HepG2 (cell line): ENCODE results near the gene SGMS1. TPM values are rescaled to one million over a fixed set of nuclear protein-coding genes. Genes with fewer than 3 reads are reported as not detected.

Experiments used
- ATAD3A ChIP-seq: sonication (generic); formaldehyde crosslinking; IDR thresholded peaks from 2 replicates; pipeline ENCODE4 v1.4.0; 2020; ENCODE audit warnings: missing genetic modification reagents
- CBX1 ChIP-seq: IDR thresholded peaks from one replicate; pipeline ENCODE4 v1.6.1; 2016; ENCODE audit warnings: antibody characterized with exemption, low read depth
- GLI4 ChIP-seq: sonication (generic); formaldehyde crosslinking; IDR thresholded peaks from 2 replicates; pipeline ENCODE4 v1.5.1; 2020; ENCODE audit warnings: missing genetic modification reagents, mild to moderate bottlenecking, moderate library complexity, borderline replicate concordance
- GPN1 ChIP-seq: sonication (generic); formaldehyde crosslinking; IDR thresholded peaks from 2 replicates; pipeline ENCODE4 v1.5.1; 2020; ENCODE audit warnings: missing genetic modification reagents, borderline replicate concordance
- GTF3A ChIP-seq: sonication (generic); formaldehyde crosslinking; conservative IDR thresholded peaks from 2 replicates; pipeline ENCODE4 v1.4.0; 2020; ENCODE audit warnings: mild to moderate bottlenecking, missing genetic modification reagents
- HDAC1 ChIP-seq: sonication (generic); formaldehyde crosslinking; IDR thresholded peaks from 2 replicates; pipeline ENCODE4 v1.5.1; 2020; ENCODE audit warnings: mild to moderate bottlenecking, missing genetic modification reagents
- HOXA9 ChIP-seq: sonication (generic); formaldehyde crosslinking; IDR thresholded peaks from 2 replicates; pipeline ENCODE4 v1.8.1; 2022; ENCODE audit warnings: missing genetic modification reagents, mild to moderate bottlenecking, moderate library complexity, borderline replicate concordance
- PAX8 ChIP-seq: sonication (generic); formaldehyde crosslinking; IDR thresholded peaks from 2 replicates; pipeline ENCODE4 v1.8.0; 2022; ENCODE audit warnings: mild to moderate bottlenecking, missing genetic modification reagents, borderline replicate concordance
- RXRB ChIP-seq: IDR thresholded peaks from 2 replicates; pipeline ENCODE4 v1.6.1; 2016; ENCODE audit warnings: borderline replicate concordance, missing genetic modification reagents, missing compliant biosample characterization
- SNAI1 ChIP-seq: sonication (generic); formaldehyde crosslinking; IDR thresholded peaks from 2 replicates; pipeline ENCODE4 v1.5.0; 2020; ENCODE audit warnings: mild to moderate bottlenecking, missing genetic modification reagents, borderline replicate concordance
- SP4 ChIP-seq: sonication (generic); formaldehyde crosslinking; IDR thresholded peaks from 2 replicates; pipeline ENCODE4 v1.8.1; 2023; ENCODE audit warnings: mild to moderate bottlenecking, missing genetic modification reagents
- ZFP1 ChIP-seq: IDR thresholded peaks from 2 replicates; pipeline ENCODE4 v1.6.1; 2016
- ZFP62 ChIP-seq: sonication (generic); formaldehyde crosslinking; IDR thresholded peaks from 2 replicates; pipeline ENCODE4 v1.4.0; 2020; ENCODE audit warnings: missing genetic modification reagents
- ZNF326 ChIP-seq: sonication (generic); formaldehyde crosslinking; IDR thresholded peaks from 2 replicates; pipeline ENCODE4 v1.4.0; 2020; ENCODE audit warnings: missing genetic modification reagents, borderline replicate concordance
- polyA plus RNA-seq, 8 experiments: library from polyadenylated mRNA; depleted of rRNA in 3 of 8; stranded (reverse) in 7 of 8; unstranded in 1 of 8; fragments of >200 nt; fragmentation: Illumina TruSeq in 4 of 8; extraction: Trizol in 4 of 8; gene quantifications; 2 replicates each; pipeline versions ENCODE4 v1.2.1 to v1.2.3, GENCODE V29; 2011 to 2016; ENCODE audit warnings: low read depth in 4 of 8, missing spikeins in 1 of 8, mixed read lengths in 1 of 8; ENCODE audit not compliant: insufficient read depth in 1 of 8
- total RNA-seq, 5 experiments: library from RNA; depleted of rRNA; stranded (reverse); fragments of >200 nt; fragmentation: Illumina TruSeq; extraction: Trizol; gene quantifications; 2 replicates each; pipeline ENCODE4 v1.2.3, GENCODE V29; 2016; ENCODE audit warnings: low read depth in 1 of 5
- TF ChIP-seq, protein P1 (sequence below): sonication (generic); formaldehyde crosslinking; IDR thresholded peaks from 2 replicates; pipeline ENCODE4 v1.5.1; 2020; ENCODE audit warnings: missing genetic modification reagents, mild to moderate bottlenecking, borderline replicate concordance
- TF ChIP-seq, protein P2 (sequence below): IDR thresholded peaks from 2 replicates; pipeline ENCODE4 v1.6.1; 2016; ENCODE audit warnings: mild to moderate bottlenecking
- TF ChIP-seq, protein P3 (sequence below): sonication (generic); formaldehyde crosslinking; IDR thresholded peaks from 2 replicates; pipeline ENCODE4 v1.9.0; 2022; ENCODE audit warnings: low read depth, missing genetic modification reagents
- TF ChIP-seq, protein P4 (sequence below): sonication (generic); formaldehyde crosslinking; IDR thresholded peaks from 2 replicates; pipeline ENCODE4 v1.5.0; 2020; ENCODE audit warnings: missing genetic modification reagents
- TF ChIP-seq, protein P5 (sequence below): sonication (generic); formaldehyde crosslinking; IDR thresholded peaks from 2 replicates; pipeline ENCODE4 v1.8.1; 2022; ENCODE audit warnings: mild to moderate bottlenecking, missing genetic modification reagents
- TF ChIP-seq, protein P6 (sequence below): IDR thresholded peaks from 2 replicates; pipeline ENCODE4 v1.6.1; 2016; ENCODE audit warnings: mild to moderate bottlenecking, missing biosample characterization, missing genetic modification reagents
- TF ChIP-seq, protein P7 (sequence below): sonication (generic); formaldehyde crosslinking; IDR thresholded peaks from 2 replicates; pipeline ENCODE4 v1.4.0; 2020; ENCODE audit warnings: missing genetic modification reagents

Gene SGMS1
- total and polyA plus RNA-seq, 2 of the 13 experiments (the other 11 are each of a cell fraction or from before 2014, with no cell fraction given): 6.5 to 15.1 TPM

DNA sequence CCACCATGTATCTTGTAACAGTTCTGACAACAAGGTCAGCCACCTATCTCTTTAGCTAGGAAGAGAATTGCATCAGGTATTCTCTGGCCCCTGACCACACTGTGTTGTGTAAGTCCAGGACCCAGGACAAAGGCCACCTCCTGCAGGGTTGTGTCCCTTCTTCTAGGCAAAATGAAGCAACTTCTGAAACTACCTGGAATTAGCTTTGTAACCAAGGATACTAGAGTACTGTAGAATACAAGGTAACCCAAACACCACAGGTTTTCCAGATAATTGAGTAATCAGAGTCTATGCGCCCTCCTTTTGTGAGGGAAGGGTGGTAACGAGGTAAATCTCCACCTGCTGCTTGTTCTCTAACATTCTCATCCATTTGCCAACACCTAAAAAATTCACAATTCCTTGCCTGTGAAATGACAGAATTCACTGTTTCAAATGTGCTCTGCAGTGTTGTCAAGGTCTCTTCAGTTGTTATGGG, 51.7 kb downstream of the SGMS1 start (continued):
- TF ChIP-seq, protein P1, sequence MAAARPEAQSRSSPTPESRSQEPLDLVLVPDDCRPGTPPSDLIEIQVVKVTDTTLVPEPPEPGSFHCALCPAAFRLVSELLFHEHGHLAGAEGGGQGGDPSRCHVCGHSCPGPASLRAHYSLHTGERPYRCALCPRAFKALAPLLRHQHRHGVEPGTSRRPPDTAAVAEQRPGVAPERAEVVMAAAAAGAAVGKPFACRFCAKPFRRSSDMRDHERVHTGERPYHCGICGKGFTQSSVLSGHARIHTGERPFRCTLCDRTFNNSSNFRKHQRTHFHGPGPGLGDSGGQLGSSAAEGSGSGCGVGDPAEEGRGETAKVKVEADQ: no peak; the same call in 1 of the 2 replicates
- TF ChIP-seq ZNF326 (CRISPR knock-in tag) (no peak), GTF3A (CRISPR knock-in tag) (no peak), SP4 (CRISPR knock-in tag) (no peak), SNAI1 (0 out of 2 replicates have a peak, but pooled peaks have one; percentile 25), HOXA9 (no peak), ZFP62 (CRISPR knock-in tag) (no peak), GLI4 (no peak), PAX8 (no peak), GPN1 (CRISPR knock-in tag) (no peak), CBX1 (no peak), RXRB (CRISPR knock-in tag) (peak; percentile 94), ATAD3A (CRISPR knock-in tag) (no peak), ZFP1 (CRISPR knock-in tag) (peak; percentile 71; the same call in 1 of the 2 replicates), HDAC1 (CRISPR knock-in tag) (peak; percentile 80)
- TF ChIP-seq, protein P2, sequence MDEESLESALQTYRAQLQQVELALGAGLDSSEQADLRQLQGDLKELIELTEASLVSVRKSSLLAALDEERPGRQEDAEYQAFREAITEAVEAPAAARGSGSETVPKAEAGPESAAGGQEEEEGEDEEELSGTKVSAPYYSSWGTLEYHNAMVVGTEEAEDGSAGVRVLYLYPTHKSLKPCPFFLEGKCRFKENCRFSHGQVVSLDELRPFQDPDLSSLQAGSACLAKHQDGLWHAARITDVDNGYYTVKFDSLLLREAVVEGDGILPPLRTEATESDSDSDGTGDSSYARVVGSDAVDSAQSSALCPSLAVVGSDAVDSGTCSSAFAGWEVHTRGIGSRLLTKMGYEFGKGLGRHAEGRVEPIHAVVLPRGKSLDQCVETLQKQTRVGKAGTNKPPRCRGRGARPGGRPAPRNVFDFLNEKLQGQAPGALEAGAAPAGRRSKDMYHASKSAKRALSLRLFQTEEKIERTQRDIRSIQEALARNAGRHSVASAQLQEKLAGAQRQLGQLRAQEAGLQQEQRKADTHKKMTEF (CRISPR knock-in tag): peak; percentile 89
- TF ChIP-seq, protein P3, sequence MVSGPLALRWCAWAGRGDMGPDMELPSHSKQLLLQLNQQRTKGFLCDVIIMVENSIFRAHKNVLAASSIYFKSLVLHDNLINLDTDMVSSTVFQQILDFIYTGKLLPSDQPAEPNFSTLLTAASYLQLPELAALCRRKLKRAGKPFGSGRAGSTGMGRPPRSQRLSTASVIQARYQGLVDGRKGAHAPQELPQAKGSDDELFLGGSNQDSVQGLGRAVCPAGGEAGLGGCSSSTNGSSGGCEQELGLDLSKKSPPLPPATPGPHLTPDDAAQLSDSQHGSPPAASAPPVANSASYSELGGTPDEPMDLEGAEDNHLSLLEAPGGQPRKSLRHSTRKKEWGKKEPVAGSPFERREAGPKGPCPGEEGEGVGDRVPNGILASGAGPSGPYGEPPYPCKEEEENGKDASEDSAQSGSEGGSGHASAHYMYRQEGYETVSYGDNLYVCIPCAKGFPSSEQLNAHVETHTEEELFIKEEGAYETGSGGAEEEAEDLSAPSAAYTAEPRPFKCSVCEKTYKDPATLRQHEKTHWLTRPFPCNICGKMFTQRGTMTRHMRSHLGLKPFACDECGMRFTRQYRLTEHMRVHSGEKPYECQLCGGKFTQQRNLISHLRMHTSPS (CRISPR knock-in tag): no peak
- TF ChIP-seq, protein P4, sequence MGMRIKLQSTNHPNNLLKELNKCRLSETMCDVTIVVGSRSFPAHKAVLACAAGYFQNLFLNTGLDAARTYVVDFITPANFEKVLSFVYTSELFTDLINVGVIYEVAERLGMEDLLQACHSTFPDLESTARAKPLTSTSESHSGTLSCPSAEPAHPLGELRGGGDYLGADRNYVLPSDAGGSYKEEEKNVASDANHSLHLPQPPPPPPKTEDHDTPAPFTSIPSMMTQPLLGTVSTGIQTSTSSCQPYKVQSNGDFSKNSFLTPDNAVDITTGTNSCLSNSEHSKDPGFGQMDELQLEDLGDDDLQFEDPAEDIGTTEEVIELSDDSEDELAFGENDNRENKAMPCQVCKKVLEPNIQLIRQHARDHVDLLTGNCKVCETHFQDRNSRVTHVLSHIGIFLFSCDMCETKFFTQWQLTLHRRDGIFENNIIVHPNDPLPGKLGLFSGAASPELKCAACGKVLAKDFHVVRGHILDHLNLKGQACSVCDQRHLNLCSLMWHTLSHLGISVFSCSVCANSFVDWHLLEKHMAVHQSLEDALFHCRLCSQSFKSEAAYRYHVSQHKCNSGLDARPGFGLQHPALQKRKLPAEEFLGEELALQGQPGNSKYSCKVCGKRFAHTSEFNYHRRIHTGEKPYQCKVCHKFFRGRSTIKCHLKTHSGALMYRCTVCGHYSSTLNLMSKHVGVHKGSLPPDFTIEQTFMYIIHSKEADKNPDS (CRISPR knock-in tag): peak; percentile 96
- TF ChIP-seq, protein P5, sequence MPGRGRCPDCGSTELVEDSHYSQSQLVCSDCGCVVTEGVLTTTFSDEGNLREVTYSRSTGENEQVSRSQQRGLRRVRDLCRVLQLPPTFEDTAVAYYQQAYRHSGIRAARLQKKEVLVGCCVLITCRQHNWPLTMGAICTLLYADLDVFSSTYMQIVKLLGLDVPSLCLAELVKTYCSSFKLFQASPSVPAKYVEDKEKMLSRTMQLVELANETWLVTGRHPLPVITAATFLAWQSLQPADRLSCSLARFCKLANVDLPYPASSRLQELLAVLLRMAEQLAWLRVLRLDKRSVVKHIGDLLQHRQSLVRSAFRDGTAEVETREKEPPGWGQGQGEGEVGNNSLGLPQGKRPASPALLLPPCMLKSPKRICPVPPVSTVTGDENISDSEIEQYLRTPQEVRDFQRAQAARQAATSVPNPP (CRISPR knock-in tag): 0 out of 2 replicates have a peak, but pooled peaks have one; percentile 31
- TF ChIP-seq, protein P6, sequence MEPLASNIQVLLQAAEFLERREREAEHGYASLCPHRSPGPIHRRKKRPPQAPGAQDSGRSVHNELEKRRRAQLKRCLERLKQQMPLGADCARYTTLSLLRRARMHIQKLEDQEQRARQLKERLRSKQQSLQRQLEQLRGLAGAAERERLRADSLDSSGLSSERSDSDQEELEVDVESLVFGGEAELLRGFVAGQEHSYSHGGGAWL (CRISPR knock-in tag): no peak
- TF ChIP-seq, protein P7, sequence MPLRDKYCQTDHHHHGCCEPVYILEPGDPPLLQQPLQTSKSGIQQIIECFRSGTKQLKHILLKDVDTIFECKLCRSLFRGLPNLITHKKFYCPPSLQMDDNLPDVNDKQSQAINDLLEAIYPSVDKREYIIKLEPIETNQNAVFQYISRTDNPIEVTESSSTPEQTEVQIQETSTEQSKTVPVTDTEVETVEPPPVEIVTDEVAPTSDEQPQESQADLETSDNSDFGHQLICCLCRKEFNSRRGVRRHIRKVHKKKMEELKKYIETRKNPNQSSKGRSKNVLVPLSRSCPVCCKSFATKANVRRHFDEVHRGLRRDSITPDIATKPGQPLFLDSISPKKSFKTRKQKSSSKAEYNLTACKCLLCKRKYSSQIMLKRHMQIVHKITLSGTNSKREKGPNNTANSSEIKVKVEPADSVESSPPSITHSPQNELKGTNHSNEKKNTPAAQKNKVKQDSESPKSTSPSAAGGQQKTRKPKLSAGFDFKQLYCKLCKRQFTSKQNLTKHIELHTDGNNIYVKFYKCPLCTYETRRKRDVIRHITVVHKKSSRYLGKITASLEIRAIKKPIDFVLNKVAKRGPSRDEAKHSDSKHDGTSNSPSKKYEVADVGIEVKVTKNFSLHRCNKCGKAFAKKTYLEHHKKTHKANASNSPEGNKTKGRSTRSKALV (CRISPR knock-in tag): no peak
